Uterus (tissue), 2 donors: ENCODE measurements around the gene AKR1D1.

Experiments used
- CTCF ChIP-seq, 4 experiments: fragments of 200-600 bp in 2 of 4; fragments of 450-650 bp in 2 of 4; sonication (generic) in 2 of 4; IDR thresholded peaks; one replicate each; pipeline ENCODE4 v1.5.1; 2016 to 2019; ENCODE audit warnings: antibody characterized with exemption in 4 of 4, mild to moderate bottlenecking in 2 of 4, moderate library complexity in 1 of 4
- POLR2A ChIP-seq, 2 donors: fragments of 450-650 bp; IDR thresholded peaks; one replicate each; pipeline ENCODE4 v1.6.1; 2016; ENCODE audit warnings: antibody characterized with exemption in 2 of 2, mild to moderate bottlenecking in 1 of 2, moderate library complexity in 1 of 2

- TF ChIP-seq POLR2A (IDR thresholded peaks at IDR 0.05) (no peak), CTCF (IDR thresholded peaks at IDR 0.05) (no peak)
These were observed 8.5 kb upstream of the AKR1D1 start for GRCh38 chr7:138067774-138068173.
